ENCODE measurements around the gene CDCA4.

- TF ChIP-seq EZH2 (IDR thresholded peaks at IDR 0.05; ENCODE audit: insufficient read depth, poor library complexity, severe bottlenecking) = no peak
- no peak for TF ChIP-seq EZH2phosphoT487 (IDR thresholded peaks at IDR 0.05; ENCODE audit: insufficient read depth, low read depth)
Measured at GRCh38 chr14:105061428-105062047, 40.7 kb upstream of the CDCA4 start.
